Nephron progenitor cell (in vitro differentiated cells): Measurements from ENCODE around the gene STARD10.

Source experiments
- DNase-seq: peaks from one replicate; pipeline ENCODE4 v3.0.0; 2021
- H3K27ac Mint-ChIP-seq: 2 replicates; pipeline ENCODE4 v1.8.0; 2021; ENCODE audit warnings: mild to moderate bottlenecking, moderate library complexity, mixed read lengths
- H3K27me3 Mint-ChIP-seq: 2 replicates; pipeline ENCODE4 v1.8.0; 2021; ENCODE audit warnings: mild to moderate bottlenecking, low read depth, mixed read lengths; ENCODE audit not compliant: poor library complexity
- H3K36me3 Mint-ChIP-seq: 2 replicates; pipeline ENCODE4 v1.8.0; 2021; ENCODE audit warnings: low read depth, mixed read lengths
- H3K4me1 Mint-ChIP-seq: 2 replicates; pipeline ENCODE4 v1.8.0; 2021; ENCODE audit warnings: mixed read lengths
- H3K4me3 Mint-ChIP-seq: 2 replicates; pipeline ENCODE4 v1.8.0; 2021; ENCODE audit warnings: mild to moderate bottlenecking, moderate library complexity, mixed read lengths
- H3K9me3 Mint-ChIP-seq: 2 replicates; pipeline ENCODE4 v1.8.0; 2021; ENCODE audit warnings: mild to moderate bottlenecking, moderate library complexity, mixed read lengths
- CTCF ChIP-seq: fragments of 200-600 bp; sonication (generic); IDR thresholded peaks from 2 replicates; pipeline ENCODE4 v1.5.0; 2021; ENCODE audit warnings: antibody characterized with exemption

Gene STARD10

GRCh38 chr11:72721276-72721675 lies 72.6 kb downstream of the STARD10 start:
- Mint-ChIP-seq H3K27me3 (no peaks in the 10 kb centered on the region), H3K4me1 (peaks cover 45% of the 10 kb centered on the region), H3K27ac (no peak overlapping the region), H3K9me3 (no peaks in the 10 kb centered on the region), H3K4me3 (peak overlapping the region; percentile 39), H3K36me3 (no peaks in the 10 kb centered on the region)
- TF ChIP-seq CTCF: no peak
- DNase-seq: no peak

GRCh38 chr11:72720784-72721183 lies 73.1 kb downstream of the STARD10 start:
- peaks cover 49% of the 10 kb centered on the region for H3K4me1 Mint-ChIP-seq
- no peaks in the 10 kb centered on the region for H3K36me3 Mint-ChIP-seq
- no peak for DNase-seq
- peak overlapping the region; percentile 49 for H3K27ac Mint-ChIP-seq
- H3K27me3 Mint-ChIP-seq: no peaks in the 10 kb centered on the region
- H3K4me3 Mint-ChIP-seq: no peak overlapping the region
- TF ChIP-seq CTCF: no peak
- no peaks in the 10 kb centered on the region for H3K9me3 Mint-ChIP-seq

GRCh38 chr11:72720047-72720446 lies 73.8 kb downstream of the STARD10 start:
- H3K4me3 Mint-ChIP-seq: no peak overlapping the region
- DNase-seq: no peak
- peak overlapping the region; percentile 49 for H3K27ac Mint-ChIP-seq
- H3K27me3 Mint-ChIP-seq: no peaks in the 10 kb centered on the region
- peaks cover 44% of the 10 kb centered on the region for H3K4me1 Mint-ChIP-seq
- no peak for TF ChIP-seq CTCF
- H3K36me3 Mint-ChIP-seq: no peaks in the 10 kb centered on the region
- no peaks in the 10 kb centered on the region for H3K9me3 Mint-ChIP-seq

- Mint-ChIP-seq H3K4me1 (peaks cover 47% of the 10 kb centered on the region), H3K9me3 (no peaks in the 10 kb centered on the region), H3K36me3 (peaks cover 3% of the 10 kb centered on the region), H3K4me3 (no peak overlapping the region), H3K27ac (peak overlapping the region; percentile 49), H3K27me3 (no peaks in the 10 kb centered on the region)
- no peak for DNase-seq
- no peak for TF ChIP-seq CTCF
Observed at GRCh38 chr11:72719551-72719950, 74.3 kb downstream of the STARD10 start.

GRCh38 chr11:72719144-72719543 lies 74.7 kb downstream of the STARD10 start:
- H3K9me3 Mint-ChIP-seq: no peaks in the 10 kb centered on the region
- TF ChIP-seq CTCF: no peak
- peaks cover 51% of the 10 kb centered on the region for H3K4me1 Mint-ChIP-seq
- DNase-seq: no peak
- no peak overlapping the region for H3K4me3 Mint-ChIP-seq
- peaks cover 7% of the 10 kb centered on the region for H3K36me3 Mint-ChIP-seq
- peak overlapping the region; percentile 49 for H3K27ac Mint-ChIP-seq
- no peaks in the 10 kb centered on the region for H3K27me3 Mint-ChIP-seq

- H3K4me1 Mint-ChIP-seq: peaks cover 58% of the 10 kb centered on the region
- H3K27me3 Mint-ChIP-seq: no peaks in the 10 kb centered on the region
- H3K9me3 Mint-ChIP-seq: no peaks in the 10 kb centered on the region
- no peak overlapping the region for H3K4me3 Mint-ChIP-seq
- DNase-seq: no peak
- no peak overlapping the region for H3K27ac Mint-ChIP-seq
- H3K36me3 Mint-ChIP-seq: peaks cover 7% of the 10 kb centered on the region
- TF ChIP-seq CTCF: no peak
Observed at GRCh38 chr11:72718101-72718501, 75.7 kb downstream of the STARD10 start.
